GM19467 (cell line): ENCODE results near the gene BPTF.
"Not testable (repeated sequence)": the region's sequence is repeated elsewhere in the genome, so short reads cannot be mapped to it uniquely, and the experiment has no call there.

ENCODE experiments used
- ATAC-seq: cut with Tn5 transposase; IDR thresholded peaks from one replicate; pipeline ENCODE4 v1.9.1; 2021; ENCODE audit warnings: mild to moderate bottlenecking, moderate library complexity; ENCODE audit not compliant: unreplicated experiment

BPTF gene

GRCh38 chr17:67879662-67880061, 54.4 kb downstream of the BPTF start:
- ATAC-seq = no peak

DNA sequence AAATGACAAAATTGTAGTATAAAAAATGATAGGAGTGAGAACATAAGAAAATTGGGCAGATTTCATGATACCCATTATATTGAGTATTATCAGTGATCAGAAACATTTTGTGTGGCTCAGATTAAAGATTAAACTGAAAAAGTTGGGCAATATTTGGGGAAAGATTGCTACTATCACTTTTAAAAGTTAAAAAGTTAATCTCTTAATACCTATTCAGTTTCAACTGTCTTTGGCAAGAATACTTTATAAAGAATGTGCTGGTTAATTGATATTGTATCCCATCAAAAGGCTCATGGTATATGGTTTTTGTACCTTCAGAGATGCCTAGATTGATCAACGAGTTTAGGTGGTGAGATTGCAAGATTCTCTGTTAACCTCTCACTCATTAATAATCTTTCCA, 55.8 kb downstream of the BPTF start:
- ATAC-seq = no peak

DNA sequence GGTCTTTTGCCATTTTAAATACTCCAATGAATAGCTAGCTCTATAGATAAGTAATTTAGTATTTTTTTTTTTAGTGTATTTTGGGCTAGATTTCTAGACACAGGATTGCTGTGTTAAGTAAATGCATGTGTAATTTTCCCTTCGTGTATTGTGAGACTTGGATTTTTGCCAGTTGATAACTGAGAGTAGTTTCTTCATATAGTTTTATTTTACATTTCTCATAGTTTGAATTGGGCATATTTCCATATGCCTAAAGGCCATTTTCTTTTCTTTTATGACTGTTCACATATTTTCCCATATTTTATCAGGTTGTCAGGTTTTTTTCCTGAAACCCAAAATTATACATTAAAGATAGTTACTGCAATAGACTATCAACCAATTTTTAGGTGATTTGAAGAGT, 59.4 kb downstream of the BPTF start:
- no peak for ATAC-seq

- ATAC-seq = no peak
Observed at GRCh38 chr17:67891481-67892119, 66.3 kb downstream of the BPTF start.

- ATAC-seq = no peak
Observed at GRCh38 chr17:67902511-67903231, 77.4 kb downstream of the BPTF start.

DNA sequence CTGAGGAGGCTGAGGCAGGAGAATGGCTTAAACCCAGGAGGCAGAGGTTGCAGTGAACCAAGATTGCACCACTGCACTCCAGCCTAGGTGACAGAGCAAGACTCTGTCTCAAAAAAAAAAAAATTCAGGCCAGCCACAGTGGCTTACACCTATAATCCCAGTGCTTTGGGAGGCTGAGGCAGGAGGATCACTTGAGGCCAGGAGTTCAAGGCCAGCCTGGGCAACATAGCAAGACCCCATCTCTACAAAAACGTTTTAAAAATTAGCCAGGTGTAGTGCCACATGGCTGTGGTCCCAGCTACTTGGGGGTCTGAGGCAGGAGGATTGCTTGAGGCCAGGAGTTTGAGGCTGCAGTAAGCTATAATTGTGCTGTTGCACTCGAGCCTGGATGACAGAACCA, 80.0 kb downstream of the BPTF start:
- not testable (repeated sequence) for ATAC-seq

DNA sequence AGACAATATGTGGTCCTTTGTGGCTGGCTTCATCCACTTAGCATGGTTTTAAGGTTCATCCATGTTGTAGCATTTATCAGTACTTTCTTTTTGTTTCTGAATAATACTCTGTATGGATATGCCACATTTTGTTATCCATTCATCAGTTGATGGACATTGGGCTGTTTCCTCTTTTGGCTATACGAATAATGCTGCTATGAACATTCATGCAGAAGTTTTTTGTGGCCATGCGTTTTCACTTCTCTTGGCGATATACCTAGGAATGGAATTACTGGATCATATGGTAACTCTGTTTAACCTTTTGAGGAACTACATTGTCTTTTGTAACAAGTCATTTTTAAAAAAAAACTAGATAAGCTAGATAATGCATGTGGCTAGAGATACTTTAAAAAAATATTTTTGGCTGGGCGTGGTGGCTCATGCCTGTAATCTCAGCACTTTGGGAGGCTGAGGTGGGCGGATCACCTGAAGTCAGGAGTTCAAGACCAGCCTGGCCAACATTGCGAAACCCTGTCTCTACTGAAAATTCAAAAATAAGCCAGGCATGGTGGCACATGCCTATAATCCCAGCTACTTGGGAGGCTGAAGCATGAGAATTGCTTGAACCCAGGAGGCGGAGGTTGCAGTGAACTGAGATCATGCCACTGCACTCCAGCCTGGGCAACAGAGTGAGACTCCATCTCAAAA, 85.0 kb downstream of the BPTF start:
- ATAC-seq = not testable (repeated sequence)

GRCh38 chr17:67911059-67911782, 85.9 kb downstream of the BPTF start:
- no peak for ATAC-seq

- no peak for ATAC-seq
Observed at GRCh38 chr17:67912088-67912487, 86.8 kb downstream of the BPTF start.

DNA sequence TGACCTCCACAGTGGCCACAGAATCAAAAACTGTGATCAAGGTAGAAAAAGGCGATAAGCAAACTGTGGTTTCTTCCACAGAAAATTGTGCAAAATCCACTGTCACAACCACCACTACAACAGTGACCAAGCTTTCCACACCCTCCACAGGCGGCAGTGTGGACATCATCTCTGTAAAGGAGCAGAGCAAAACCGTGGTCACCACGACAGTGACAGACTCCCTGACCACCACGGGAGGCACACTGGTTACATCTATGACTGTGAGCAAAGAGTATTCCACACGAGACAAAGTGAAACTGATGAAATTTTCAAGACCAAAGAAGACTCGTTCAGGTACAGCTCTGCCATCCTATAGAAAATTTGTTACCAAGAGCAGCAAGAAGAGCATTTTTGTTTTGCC, 87.4 kb downstream of the BPTF start:
- ATAC-seq = no peak

GRCh38 chr17:67920212-67920611, 94.9 kb downstream of the BPTF start:
- ATAC-seq = no peak

- no peak for ATAC-seq
Observed at GRCh38 chr17:67922503-67922902, 97.2 kb downstream of the BPTF start.

GRCh38 chr17:67928842-67929241, 103.5 kb downstream of the BPTF start:
- ATAC-seq = not testable (repeated sequence)

GRCh38 chr17:67931227-67931626, 105.9 kb downstream of the BPTF start:
- ATAC-seq = no peak

DNA sequence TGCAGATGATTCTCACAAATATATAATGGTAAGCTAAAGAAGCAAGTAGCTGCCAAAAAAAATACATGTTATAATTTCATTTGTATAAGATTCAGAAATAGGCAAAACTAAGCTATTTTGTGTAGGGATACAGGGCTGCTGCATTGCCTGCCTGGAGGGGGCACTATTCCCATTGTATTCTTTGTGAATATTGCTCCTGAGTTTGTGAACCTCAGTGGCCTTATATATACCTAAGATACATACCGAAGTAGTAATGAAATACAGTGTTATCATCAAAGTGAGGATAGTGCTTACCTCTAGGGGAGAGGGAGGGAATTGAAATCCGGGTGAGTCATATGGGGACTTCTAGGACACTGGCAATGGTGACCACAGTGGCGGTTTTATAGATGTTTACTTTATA, 117.5 kb downstream of the BPTF start:
- ATAC-seq = no peak

DNA sequence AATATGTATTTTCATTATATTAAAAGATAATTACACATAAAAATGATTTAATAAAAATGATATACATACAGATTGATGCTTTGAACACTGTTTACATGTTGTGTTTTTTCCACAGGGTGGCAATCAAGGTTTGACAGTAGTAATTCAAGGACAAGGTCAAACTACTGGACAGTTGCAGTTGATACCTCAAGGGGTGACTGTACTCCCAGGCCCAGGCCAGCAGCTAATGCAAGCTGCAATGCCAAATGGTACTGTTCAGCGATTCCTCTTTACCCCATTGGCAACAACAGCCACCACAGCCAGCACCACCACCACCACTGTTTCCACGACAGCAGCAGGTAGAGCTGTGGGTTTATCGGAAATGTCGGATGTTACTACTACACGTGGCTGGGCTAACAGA, 118.7 kb downstream of the BPTF start:
- ATAC-seq = no peak

- ATAC-seq = no peak
Observed at GRCh38 chr17:67946513-67946912, 121.2 kb downstream of the BPTF start.

- no peak for ATAC-seq
Observed at GRCh38 chr17:67947325-67947813, 122.1 kb downstream of the BPTF start.

GRCh38 chr17:67950945-67951344, 125.6 kb downstream of the BPTF start:
- no peak for ATAC-seq

DNA sequence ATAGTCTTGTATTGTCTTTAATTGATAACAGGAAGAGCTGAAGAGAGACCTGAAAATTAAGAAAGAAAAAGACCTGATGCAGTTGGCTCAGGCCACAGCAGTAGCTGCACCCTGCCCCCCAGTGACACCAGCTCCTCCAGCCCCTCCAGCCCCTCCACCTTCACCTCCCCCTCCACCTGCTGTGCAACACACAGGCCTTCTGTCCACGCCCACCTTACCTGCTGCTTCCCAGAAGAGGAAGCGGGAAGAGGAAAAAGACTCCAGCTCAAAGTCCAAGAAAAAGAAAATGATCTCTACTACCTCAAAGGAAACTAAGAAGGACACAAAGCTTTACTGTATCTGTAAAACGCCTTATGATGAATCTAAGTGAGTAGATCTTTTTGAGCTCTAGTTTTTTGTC, 134.2 kb downstream of the BPTF start:
- ATAC-seq = no peak

- ATAC-seq = not testable (repeated sequence)
Observed at GRCh38 chr17:67960276-67960675, 135.0 kb downstream of the BPTF start.
